H9 (cell line): ENCODE results near the gene PCSK1. TPM values are rescaled to one million over a fixed set of nuclear protein-coding genes. Genes with fewer than 3 reads are reported as not detected.

Source experiments
- DNase-seq: peaks from one replicate; pipeline ENCODE4 v3.0.0-alpha.2; 2017
- H2AFZ ChIP-seq: one replicate; pipeline ENCODE4 v1.6.1; 2013; ENCODE audit warnings: mild to moderate bottlenecking, low read length, control low read depth, moderate library complexity
- H2AK5ac ChIP-seq: 2 replicates; pipeline ENCODE4 v1.6.1; 2013; ENCODE audit warnings: low read length, control low read depth, mixed read lengths; ENCODE audit not compliant: insufficient read length
- H2BK120ac ChIP-seq: one replicate; pipeline ENCODE4 v1.6.1; 2013; ENCODE audit warnings: low read depth, mild to moderate bottlenecking, low read length, control low read depth, inconsistent platforms; ENCODE audit not compliant: poor library complexity, severe bottlenecking
- H2BK12ac ChIP-seq: 2 replicates; pipeline ENCODE4 v1.6.1; 2013; ENCODE audit warnings: low read length, control low read depth, mixed read lengths, low read depth; ENCODE audit not compliant: insufficient read length
- H2BK15ac ChIP-seq: 2 replicates; pipeline ENCODE4 v1.6.1; 2013; ENCODE audit warnings: low read depth, low read length, control low read depth
- H2BK20ac ChIP-seq: one replicate; pipeline ENCODE4 v1.6.1; 2013; ENCODE audit warnings: low read depth, mild to moderate bottlenecking, low read length, control low read depth, inconsistent platforms; ENCODE audit not compliant: poor library complexity, severe bottlenecking
- H2BK5ac ChIP-seq: 2 replicates; pipeline ENCODE4 v1.6.1; 2013; ENCODE audit warnings: low read length, control low read depth, mixed read lengths; ENCODE audit not compliant: insufficient read length
- H3K14ac ChIP-seq: 2 replicates; pipeline ENCODE4 v1.6.1; 2013; ENCODE audit warnings: low read length, control low read depth; ENCODE audit not compliant: insufficient read depth
- H3K18ac ChIP-seq: 2 replicates; pipeline ENCODE4 v1.6.1; 2013; ENCODE audit warnings: low read depth, mild to moderate bottlenecking, mixed read lengths, low read length, control low read depth; ENCODE audit not compliant: insufficient read length
- H3K23ac ChIP-seq: 2 replicates; pipeline ENCODE4 v1.6.1; 2013; ENCODE audit warnings: low read length, control low read depth, mixed read lengths, low read depth; ENCODE audit not compliant: insufficient read length
- H3K23me2 ChIP-seq: 2 replicates; pipeline ENCODE4 v1.6.1; 2013; ENCODE audit warnings: low read depth, mild to moderate bottlenecking, mixed read lengths, low read length, control low read depth; ENCODE audit not compliant: insufficient read length, poor library complexity, severe bottlenecking
- H3K27ac ChIP-seq: 2 replicates; pipeline ENCODE4 v1.5.1; 2013; ENCODE audit warnings: low read length, control low read depth, mixed read lengths, low read depth; ENCODE audit not compliant: insufficient read length
- H3K27me3 ChIP-seq: 2 replicates; pipeline ENCODE4 v1.6.1; 2013; ENCODE audit warnings: low read length, control low read depth, inconsistent platforms; ENCODE audit not compliant: insufficient read depth
- H3K4ac ChIP-seq: 2 replicates; pipeline ENCODE4 v1.6.1; 2013; ENCODE audit warnings: low read depth, mild to moderate bottlenecking, control low read depth, inconsistent platforms, low read length, moderate library complexity
- H3K4me1 ChIP-seq: 2 replicates; pipeline ENCODE4 v1.6.1; 2013; ENCODE audit warnings: low read length, control low read depth, inconsistent platforms; ENCODE audit not compliant: insufficient read depth
- H3K4me2 ChIP-seq: 2 replicates; pipeline ENCODE4 v1.6.1; 2013; ENCODE audit warnings: low read length, control low read depth, mixed read lengths; ENCODE audit not compliant: insufficient read length, insufficient read depth
- H3K56ac ChIP-seq: 2 replicates; pipeline ENCODE4 v1.6.1; 2013; ENCODE audit warnings: low read depth, mild to moderate bottlenecking, mixed read lengths, low read length, control low read depth; ENCODE audit not compliant: insufficient read length
- H3K79me1 ChIP-seq: 2 replicates; pipeline ENCODE4 v1.6.1; 2013; ENCODE audit warnings: low read depth, mild to moderate bottlenecking, moderate library complexity, low read length, control low read depth, inconsistent platforms; ENCODE audit not compliant: insufficient read depth, poor library complexity, severe bottlenecking
- H3K79me2 ChIP-seq: 2 replicates; pipeline ENCODE4 v1.6.1; 2013; ENCODE audit warnings: low read length, control low read depth, inconsistent platforms; ENCODE audit not compliant: insufficient read depth
- H3K9ac ChIP-seq: 2 replicates; pipeline ENCODE4 v1.6.1; 2013; ENCODE audit warnings: low read length, control low read depth, mixed read lengths; ENCODE audit not compliant: insufficient read length; ENCODE audit errors: extremely low read depth
- H3K9me3 ChIP-seq: one replicate; pipeline ENCODE4 v1.6.1; 2013; ENCODE audit warnings: low read depth, low read length, inconsistent platforms; ENCODE audit not compliant: control insufficient read depth
- H3T11ph ChIP-seq: one replicate; pipeline ENCODE4 v1.6.1; 2013; ENCODE audit warnings: mild to moderate bottlenecking, low read length, control low read depth, inconsistent platforms
- H4K20me1 ChIP-seq: one replicate; pipeline ENCODE4 v1.6.1; 2013; ENCODE audit not compliant: control insufficient read depth, insufficient read length, insufficient read depth
- H4K5ac ChIP-seq: 2 replicates; pipeline ENCODE4 v1.6.1; 2013; ENCODE audit warnings: low read depth, mild to moderate bottlenecking, mixed read lengths, low read length, control low read depth; ENCODE audit not compliant: insufficient read length
- H4K8ac ChIP-seq: replicated peaks from 2 replicates; pipeline ENCODE4 v1.6.1; 2013; ENCODE audit warnings: low read length, control low read depth, mixed read lengths, low read depth; ENCODE audit not compliant: insufficient read length
- H4K91ac ChIP-seq: 2 replicates; pipeline ENCODE4 v1.6.1; 2013; ENCODE audit warnings: low read depth, mild to moderate bottlenecking, moderate library complexity, mixed read lengths, low read length, control low read depth; ENCODE audit not compliant: insufficient read length
- H3K27ac Mint-ChIP-seq, 3 experiments: 2 replicates in 2 of 3; 3 replicates in 1 of 3; pipeline ENCODE4 v1.8.0; 2020 to 2021; ENCODE audit warnings: mixed read lengths in 3 of 3, mild to moderate bottlenecking in 1 of 3, moderate library complexity in 1 of 3
- H3K27me3 Mint-ChIP-seq: 2 replicates; pipeline ENCODE4 v1.8.0; 2021; ENCODE audit warnings: low read depth, mild to moderate bottlenecking, moderate library complexity, mixed read lengths
- H3K36me3 Mint-ChIP-seq, 3 experiments: 2 replicates in 2 of 3; 3 replicates in 1 of 3; pipeline ENCODE4 v1.8.0; 2020 to 2021; ENCODE audit warnings: low read depth in 3 of 3, mixed read lengths in 3 of 3; ENCODE audit not compliant: insufficient read depth in 1 of 3
- H3K4me1 Mint-ChIP-seq, 2 experiments: 2 replicates each; pipeline ENCODE4 v1.8.0; 2020; ENCODE audit warnings: mixed read lengths in 2 of 2
- H3K4me3 Mint-ChIP-seq, 2 experiments: 2 replicates in 1 of 2; 3 replicates in 1 of 2; pipeline ENCODE4 v1.8.0; 2020 to 2021; ENCODE audit warnings: mild to moderate bottlenecking in 2 of 2, mixed read lengths in 2 of 2, moderate library complexity in 1 of 2
- H3K9me3 Mint-ChIP-seq, 2 experiments: 2 replicates in 1 of 2; 3 replicates in 1 of 2; pipeline ENCODE4 v1.8.0; 2020; ENCODE audit warnings: mild to moderate bottlenecking in 2 of 2, mixed read lengths in 2 of 2, moderate library complexity in 1 of 2
- CTCF ChIP-seq: fragments of 200-600 bp; sonication (generic); conservative IDR thresholded peaks from 3 replicates; pipeline ENCODE4 v1.8.0; 2021; ENCODE audit warnings: antibody characterized with exemption, mild to moderate bottlenecking
- WGBS: extraction: QIAGEN DNeasy Blood & Tissue Kit; methylation state at CpG from one replicate; pipeline ENCODE4 v1.1.7; 2013; ENCODE audit warnings: missing lambda C conversion rate, low lambda C conversion rate, mixed read lengths; ENCODE audit not compliant: insufficient read length; ENCODE audit errors: extremely low coverage; 5-methylcytosine and 5-hydroxymethylcytosine counted together
- total RNA-seq: library from RNA; stranded (reverse); gene quantifications from 2 replicates; pipeline ENCODE4 v1.2.1, GENCODE V29; 2021

Gene PCSK1
- total RNA-seq, 1 experiment from 2014 or later: 2.9 TPM

DNA sequence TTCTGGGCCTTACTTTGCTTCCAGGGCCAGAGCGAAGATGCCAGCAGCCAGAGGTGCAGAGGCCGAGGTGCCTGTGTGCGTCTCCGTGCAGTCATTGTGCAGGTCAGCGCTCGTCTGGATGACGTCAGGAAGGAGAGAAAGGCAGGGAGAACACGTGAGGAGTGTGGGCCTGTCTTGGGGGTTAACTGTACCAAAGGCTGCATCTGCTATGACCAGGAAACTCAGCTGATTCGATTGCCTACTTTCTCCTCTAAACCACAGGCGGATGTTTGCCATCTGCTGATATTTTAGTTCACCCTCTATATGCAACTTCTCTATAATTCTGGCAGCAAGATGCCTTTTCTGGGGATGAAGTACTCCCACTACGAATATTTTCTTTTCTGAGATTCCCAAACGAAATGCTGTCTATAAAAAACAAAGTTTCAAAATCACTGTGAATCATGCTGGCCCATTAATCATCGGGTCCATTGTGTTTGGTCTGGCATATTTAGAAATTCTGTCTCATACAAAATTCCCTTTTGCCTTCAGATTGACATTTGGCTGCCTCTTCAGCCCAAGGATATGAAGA lies 24.8 kb downstream of the PCSK1 start:
- no peak overlapping the region for H3K14ac ChIP-seq
- no peak for DNase-seq
- H3K27ac ChIP-seq: no peak overlapping the region
- no peak overlapping the region for H3K23ac ChIP-seq
- H3K56ac ChIP-seq: no peak overlapping the region
- H3K9ac ChIP-seq: no peak overlapping the region
- no peak overlapping the region for H3T11ph ChIP-seq
- H4K91ac ChIP-seq: no peak overlapping the region
- TF ChIP-seq CTCF: no peak
- no peak overlapping the region for H4K8ac ChIP-seq
- no CpG with 5 or more reads among the region's 13 CpGs for WGBS
- no peaks in the 10 kb centered on the region for H3K27me3 ChIP-seq
- H3K9me3 Mint-ChIP-seq: no peaks in the 10 kb centered on the region
- H3K4me1 Mint-ChIP-seq: peaks cover 5 to 6% of the 10 kb centered on the region in 2 experiments; a peak in 3 of 4 replicates
- no peak overlapping the region; a peak in 1 of 7 replicates for H3K27ac Mint-ChIP-seq
- H2AFZ ChIP-seq: no peak overlapping the region
- no peaks in the 10 kb centered on the region for H3K4me1 ChIP-seq
- H3K4ac ChIP-seq: no peak overlapping the region
- H3K4me2 ChIP-seq: no peak overlapping the region
- no peaks in the 10 kb centered on the region for H4K20me1 ChIP-seq
- no peak overlapping the region for H2AK5ac ChIP-seq
- no peak overlapping the region for H2BK20ac ChIP-seq
- H2BK12ac ChIP-seq: no peak overlapping the region
- no peaks in the 10 kb centered on the region for H3K79me2 ChIP-seq
- no peaks in the 10 kb centered on the region for H3K9me3 ChIP-seq
- no peaks in the 10 kb centered on the region for H3K36me3 Mint-ChIP-seq
- no peak overlapping the region; a peak in 1 of 5 replicates for H3K4me3 Mint-ChIP-seq
- no peaks in the 10 kb centered on the region for H3K23me2 ChIP-seq
- H2BK5ac ChIP-seq: no peak overlapping the region
- H4K5ac ChIP-seq: no peak overlapping the region
- H2BK15ac ChIP-seq: no peak overlapping the region
- no peaks in the 10 kb centered on the region for H3K27me3 Mint-ChIP-seq
- no peak overlapping the region for H3K18ac ChIP-seq
- no peak overlapping the region for H2BK120ac ChIP-seq
- no peaks in the 10 kb centered on the region for H3K79me1 ChIP-seq
